Measurements from ENCODE around the gene CNTN2.

CNTN2 gene

DNA sequence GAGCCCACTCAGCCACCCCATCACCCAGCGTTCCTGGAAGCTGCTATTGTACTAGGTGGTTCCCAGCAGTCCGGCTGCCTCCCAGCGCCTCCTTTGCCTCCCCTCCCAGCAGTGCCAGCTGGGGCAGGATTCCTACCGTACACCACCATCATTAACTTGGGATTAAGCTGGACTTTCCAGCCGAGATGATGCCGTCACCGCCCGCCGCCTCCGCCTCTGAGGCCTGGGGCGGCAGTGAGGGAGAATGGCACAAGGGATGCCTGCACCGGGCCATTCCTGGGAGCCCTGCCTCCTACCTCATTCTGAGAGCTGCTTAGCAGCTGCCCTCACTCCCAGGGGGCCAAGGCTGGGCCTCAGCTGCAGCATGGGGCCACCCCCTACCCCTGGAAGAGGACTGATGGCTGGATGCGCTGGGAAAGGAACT, 13.2 kb downstream of the CNTN2 start:
- Histone ChIP-seq H3K9me3 (ENCODE audit: control insufficient read depth, insufficient read depth, low read length) (no peaks in the 10 kb centered on the region), H3K36me3 (ENCODE audit: insufficient read depth, low read length) (no peaks in the 10 kb centered on the region; the same call in 1 of the 2 replicates), H3K9ac (ENCODE audit: low read depth, low read length) (no peak overlapping the region), H3K4me1 (ENCODE audit: insufficient read depth, low read length) (peaks cover under 1% of the 10 kb centered on the region; the same call in 1 of the 2 replicates)

DNA sequence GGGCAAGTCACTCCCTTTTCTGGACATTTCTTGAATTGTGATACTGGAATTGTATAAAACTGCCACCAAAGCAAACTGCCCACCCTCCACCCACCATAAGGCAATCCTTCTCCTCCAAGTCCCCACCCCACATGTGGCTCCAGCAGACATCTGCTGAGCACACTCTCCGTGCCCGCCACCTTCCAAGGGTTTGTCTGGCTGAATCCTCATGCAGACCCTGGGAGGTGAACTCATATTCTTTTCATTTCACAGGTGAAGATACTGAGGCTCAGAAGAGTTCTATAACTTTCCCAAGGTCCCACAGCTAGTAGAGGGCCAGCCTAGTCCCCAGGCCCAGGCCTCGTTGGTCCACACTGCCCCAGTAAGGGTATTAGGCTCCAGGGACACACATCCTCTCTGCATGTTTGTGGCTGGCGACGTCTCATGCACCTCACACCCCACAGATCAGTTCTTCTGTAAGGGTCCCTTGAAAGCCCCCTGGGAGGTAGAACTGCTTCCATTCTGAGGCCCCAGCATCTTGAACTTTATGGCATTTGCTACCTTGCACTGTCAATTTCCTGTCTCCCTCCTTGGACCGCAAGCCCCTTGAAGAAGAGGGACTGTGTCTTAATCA, 14.1 kb downstream of the CNTN2 start:
- Histone ChIP-seq H3K9me3 (ENCODE audit: control insufficient read depth, insufficient read depth, low read length) (no peaks in the 10 kb centered on the region), H3K9ac (ENCODE audit: low read depth, low read length) (no peak overlapping the region), H3K36me3 (ENCODE audit: insufficient read depth, low read length) (no peaks in the 10 kb centered on the region; the same call in 1 of the 2 replicates), H3K4me1 (ENCODE audit: insufficient read depth, low read length) (peaks cover 3% of the 10 kb centered on the region; the same call in 1 of the 2 replicates)

DNA sequence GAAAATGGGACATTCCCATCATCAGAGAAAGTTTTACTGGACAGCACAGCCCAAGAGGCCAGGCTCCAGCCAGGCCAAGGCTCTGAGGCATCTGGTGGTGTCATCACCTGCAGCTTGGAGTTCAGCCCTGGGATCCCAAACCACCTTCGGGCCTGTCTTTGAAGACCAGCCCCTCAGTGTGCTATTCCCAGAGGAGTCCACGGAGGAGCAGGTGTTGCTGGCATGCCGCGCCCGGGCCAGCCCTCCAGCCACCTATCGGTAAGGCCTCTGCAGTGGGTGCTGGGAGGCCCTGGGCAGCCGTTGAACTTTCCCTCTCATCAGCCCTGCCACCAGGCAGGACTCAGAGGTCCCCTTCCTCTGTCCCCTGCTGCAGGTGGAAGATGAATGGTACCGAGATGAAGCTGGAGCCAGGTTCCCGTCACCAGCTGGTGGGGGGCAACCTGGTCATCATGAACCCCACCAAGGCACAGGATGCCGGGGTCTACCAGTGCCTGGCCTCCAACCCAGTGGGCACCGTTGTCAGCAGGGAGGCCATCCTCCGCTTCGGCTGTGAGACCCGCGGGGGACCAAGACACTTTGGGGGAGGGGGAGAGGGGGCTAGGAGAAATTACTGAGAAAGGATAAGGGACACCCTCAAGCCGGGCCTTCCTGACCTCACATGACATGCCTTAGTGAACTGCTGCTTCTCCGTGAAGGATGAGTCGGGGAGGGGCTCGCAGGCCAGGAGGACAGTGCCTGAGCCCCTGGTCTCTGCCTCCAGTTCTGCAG, 15.0 kb downstream of the CNTN2 start:
- Histone ChIP-seq H3K4me1 (ENCODE audit: insufficient read depth, low read length) (peaks cover 3% of the 10 kb centered on the region; the same call in 1 of the 2 replicates), H3K9me3 (ENCODE audit: control insufficient read depth, insufficient read depth, low read length) (no peaks in the 10 kb centered on the region), H3K9ac (ENCODE audit: low read depth, low read length) (no peak overlapping the region), H3K36me3 (ENCODE audit: insufficient read depth, low read length) (no peaks in the 10 kb centered on the region; the same call in 1 of the 2 replicates)

DNA sequence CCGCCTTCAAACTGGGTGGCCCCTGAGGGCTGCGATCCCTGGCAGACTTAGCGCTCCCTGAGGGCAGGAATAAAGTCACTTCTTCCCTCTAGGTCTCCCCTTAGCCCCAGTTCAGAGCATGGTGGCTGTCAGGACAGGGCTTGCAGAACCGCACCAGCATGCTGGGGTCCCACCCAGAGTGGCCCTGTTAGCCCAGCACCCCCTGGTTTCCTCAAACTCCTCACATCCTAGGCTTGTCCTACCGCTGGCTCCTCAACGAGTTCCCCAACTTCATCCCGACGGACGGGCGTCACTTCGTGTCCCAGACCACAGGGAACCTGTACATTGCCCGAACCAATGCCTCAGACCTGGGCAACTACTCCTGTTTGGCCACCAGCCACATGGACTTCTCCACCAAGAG, 15.8 kb downstream of the CNTN2 start:
- Histone ChIP-seq H3K9me3 (ENCODE audit: control insufficient read depth, insufficient read depth, low read length) (no peaks in the 10 kb centered on the region), H3K4me1 (ENCODE audit: insufficient read depth, low read length) (peaks cover 3% of the 10 kb centered on the region; the same call in 1 of the 2 replicates), H3K9ac (ENCODE audit: low read depth, low read length) (no peak overlapping the region), H3K36me3 (ENCODE audit: insufficient read depth, low read length) (no peaks in the 10 kb centered on the region; the same call in 1 of the 2 replicates)

DNA sequence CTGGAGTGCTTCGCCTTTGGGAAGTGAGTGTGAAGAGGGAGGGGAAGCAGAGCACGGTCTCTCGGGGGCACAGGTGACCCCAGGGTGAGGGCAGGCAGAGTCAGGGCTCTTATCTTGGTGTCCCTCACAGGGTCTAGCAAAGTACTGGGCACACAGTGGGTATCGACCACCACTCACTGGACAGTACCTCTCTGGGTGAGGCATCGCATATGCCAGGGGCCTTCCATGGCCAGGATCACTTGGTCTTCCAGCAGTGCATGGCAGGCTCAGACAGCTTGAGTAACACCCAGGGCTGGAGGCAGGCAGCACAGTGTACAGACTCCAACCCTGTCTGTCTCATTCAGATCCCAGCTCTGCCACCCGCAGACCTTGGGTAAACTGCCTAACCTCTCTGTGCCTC, 16.6 kb downstream of the CNTN2 start:
- Histone ChIP-seq H3K4me1 (ENCODE audit: insufficient read depth, low read length) (peaks cover 3% of the 10 kb centered on the region; the same call in 1 of the 2 replicates), H3K9ac (ENCODE audit: low read depth, low read length) (no peak overlapping the region), H3K9me3 (ENCODE audit: control insufficient read depth, insufficient read depth, low read length) (no peaks in the 10 kb centered on the region), H3K36me3 (ENCODE audit: insufficient read depth, low read length) (no peaks in the 10 kb centered on the region; the same call in 1 of the 2 replicates)

DNA sequence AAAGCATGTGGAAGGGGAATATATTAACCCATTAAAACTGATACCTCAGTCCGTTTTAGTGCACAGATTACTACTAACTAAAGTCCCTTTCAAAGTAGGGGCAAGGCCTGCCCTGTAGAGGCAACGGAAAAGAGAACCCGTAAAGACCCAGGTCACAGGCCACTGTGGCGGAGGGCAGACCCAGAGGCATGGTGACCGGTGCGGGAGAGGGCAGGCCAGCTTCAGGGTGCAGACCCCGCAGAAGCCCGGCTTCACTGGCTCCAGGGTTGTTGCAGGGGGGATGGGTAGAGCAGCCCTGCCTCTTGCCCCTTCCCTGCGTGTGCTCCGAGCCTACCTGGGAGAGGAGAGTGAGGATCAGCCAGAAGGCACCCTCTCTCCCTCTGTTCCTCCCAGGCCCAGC, 17.7 kb downstream of the CNTN2 start:
- no peaks in the 10 kb centered on the region; the same call in 1 of the 2 replicates for H3K36me3 ChIP-seq (ENCODE audit: insufficient read depth, low read length)
- no peak overlapping the region for H3K9ac ChIP-seq (ENCODE audit: low read depth, low read length)
- no peaks in the 10 kb centered on the region for H3K9me3 ChIP-seq (ENCODE audit: control insufficient read depth, insufficient read depth, low read length)
- peaks cover 3% of the 10 kb centered on the region; the same call in 1 of the 2 replicates for H3K4me1 ChIP-seq (ENCODE audit: insufficient read depth, low read length)

DNA sequence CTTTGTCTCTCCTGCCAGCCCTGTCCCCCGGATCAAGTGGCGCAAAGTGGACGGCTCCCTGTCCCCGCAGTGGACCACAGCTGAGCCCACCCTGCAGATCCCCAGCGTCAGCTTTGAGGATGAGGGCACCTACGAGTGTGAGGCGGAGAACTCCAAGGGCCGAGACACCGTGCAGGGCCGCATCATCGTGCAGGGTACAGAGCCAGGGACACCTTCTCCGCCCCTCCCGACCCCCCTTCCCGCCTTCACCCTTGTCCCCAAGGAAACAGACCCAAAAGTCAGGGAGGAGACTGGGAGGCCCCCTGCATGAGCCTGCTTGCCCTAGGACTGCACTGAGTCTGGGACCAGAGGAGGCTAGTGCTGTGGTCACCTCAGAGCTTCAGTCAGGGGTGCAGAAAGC, 18.2 kb downstream of the CNTN2 start:
- H3K9ac ChIP-seq (ENCODE audit: low read depth, low read length): no peak overlapping the region
- peaks cover 3% of the 10 kb centered on the region; the same call in 1 of the 2 replicates for H3K4me1 ChIP-seq (ENCODE audit: insufficient read depth, low read length)
- no peaks in the 10 kb centered on the region; the same call in 1 of the 2 replicates for H3K36me3 ChIP-seq (ENCODE audit: insufficient read depth, low read length)
- H3K9me3 ChIP-seq (ENCODE audit: control insufficient read depth, insufficient read depth, low read length): no peaks in the 10 kb centered on the region

DNA sequence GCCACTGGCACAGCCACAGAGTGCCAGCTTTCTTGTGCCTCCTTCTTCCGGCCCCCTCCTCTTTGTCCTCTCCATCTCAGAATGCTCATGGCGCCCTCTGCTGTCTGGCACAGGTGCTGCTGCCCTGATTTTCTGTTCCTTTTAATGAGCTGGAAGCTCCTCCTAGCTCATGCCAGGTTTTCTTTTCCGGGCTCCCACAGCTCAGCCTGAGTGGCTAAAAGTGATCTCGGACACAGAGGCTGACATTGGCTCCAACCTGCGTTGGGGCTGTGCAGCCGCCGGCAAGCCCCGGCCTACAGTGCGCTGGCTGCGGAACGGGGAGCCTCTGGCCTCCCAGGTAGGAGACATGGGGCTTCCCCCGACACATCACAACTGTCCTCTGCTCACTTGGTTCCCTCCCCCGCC, 18.7 kb downstream of the CNTN2 start:
- Histone ChIP-seq H3K4me1 (ENCODE audit: insufficient read depth, low read length) (peaks cover 3% of the 10 kb centered on the region; the same call in 1 of the 2 replicates), H3K9me3 (ENCODE audit: control insufficient read depth, insufficient read depth, low read length) (no peaks in the 10 kb centered on the region), H3K36me3 (ENCODE audit: insufficient read depth, low read length) (no peaks in the 10 kb centered on the region; the same call in 1 of the 2 replicates), H3K9ac (ENCODE audit: low read depth, low read length) (no peak overlapping the region)

DNA sequence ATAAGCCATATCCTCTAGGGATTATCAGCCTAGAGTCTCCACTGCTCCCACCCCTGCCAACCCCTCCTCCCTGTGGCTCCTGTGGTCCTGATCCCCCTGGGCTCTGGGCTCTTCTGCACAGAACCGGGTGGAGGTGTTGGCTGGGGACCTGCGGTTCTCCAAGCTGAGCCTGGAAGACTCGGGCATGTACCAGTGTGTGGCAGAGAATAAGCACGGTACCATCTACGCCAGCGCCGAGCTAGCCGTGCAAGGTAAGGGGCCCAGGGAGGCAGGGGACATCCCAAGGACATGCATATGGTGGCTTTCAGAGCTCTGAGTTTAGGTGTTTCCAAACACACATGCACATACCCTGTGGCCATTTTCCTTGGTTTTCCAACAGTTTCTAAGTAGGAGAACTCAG, 19.3 kb downstream of the CNTN2 start:
- Histone ChIP-seq H3K4me1 (ENCODE audit: insufficient read depth, low read length) (peaks cover 3% of the 10 kb centered on the region; the same call in 1 of the 2 replicates), H3K36me3 (ENCODE audit: insufficient read depth, low read length) (no peaks in the 10 kb centered on the region), H3K9me3 (ENCODE audit: control insufficient read depth, insufficient read depth, low read length) (no peaks in the 10 kb centered on the region), H3K9ac (ENCODE audit: low read depth, low read length) (no peak overlapping the region)

DNA sequence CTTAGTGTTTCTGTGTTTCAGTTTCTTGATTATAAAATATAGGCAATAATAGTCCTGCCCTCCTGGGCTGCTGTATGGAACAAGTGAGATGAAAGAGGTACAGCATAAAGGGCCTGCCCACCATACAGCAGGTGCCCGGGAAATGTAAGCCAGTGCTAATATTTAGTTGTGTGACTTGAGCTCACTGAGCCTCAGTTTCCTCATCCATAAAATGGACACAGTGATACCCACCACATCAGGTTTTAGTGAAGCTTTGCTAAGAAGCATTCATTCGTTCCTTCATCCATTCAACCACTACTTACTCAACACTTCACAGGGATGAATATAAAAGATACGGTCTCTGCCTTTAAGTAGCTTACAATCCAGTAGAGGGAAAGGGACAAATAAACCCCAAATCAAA, 19.9 kb downstream of the CNTN2 start:
- H3K36me3 ChIP-seq (ENCODE audit: insufficient read depth, low read length): no peaks in the 10 kb centered on the region
- no peak overlapping the region for H3K9ac ChIP-seq (ENCODE audit: low read depth, low read length)
- H3K9me3 ChIP-seq (ENCODE audit: control insufficient read depth, insufficient read depth, low read length): no peaks in the 10 kb centered on the region
- H3K4me1 ChIP-seq (ENCODE audit: insufficient read depth, low read length): peaks cover 3% of the 10 kb centered on the region; the same call in 1 of the 2 replicates

DNA sequence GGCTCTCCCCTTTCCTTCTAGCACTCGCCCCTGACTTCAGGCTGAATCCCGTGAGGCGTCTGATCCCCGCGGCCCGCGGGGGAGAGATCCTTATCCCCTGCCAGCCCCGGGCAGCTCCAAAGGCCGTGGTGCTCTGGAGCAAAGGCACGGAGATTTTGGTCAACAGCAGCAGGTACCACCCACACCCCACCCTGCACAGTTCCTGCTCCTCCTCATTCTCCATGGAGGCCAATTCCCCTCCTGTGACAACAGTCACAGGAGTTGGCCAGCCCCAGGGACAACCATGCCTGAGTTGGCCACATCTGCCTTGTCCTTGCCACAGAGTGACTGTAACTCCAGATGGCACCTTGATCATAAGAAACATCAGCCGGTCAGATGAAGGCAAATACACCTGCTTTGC, 21.3 kb downstream of the CNTN2 start:
- Histone ChIP-seq H3K36me3 (ENCODE audit: insufficient read depth, low read length) (no peaks in the 10 kb centered on the region), H3K9me3 (ENCODE audit: control insufficient read depth, insufficient read depth, low read length) (no peaks in the 10 kb centered on the region), H3K9ac (ENCODE audit: low read depth, low read length) (no peak overlapping the region), H3K4me1 (ENCODE audit: insufficient read depth, low read length) (peaks cover 3% of the 10 kb centered on the region; the same call in 1 of the 2 replicates)

DNA sequence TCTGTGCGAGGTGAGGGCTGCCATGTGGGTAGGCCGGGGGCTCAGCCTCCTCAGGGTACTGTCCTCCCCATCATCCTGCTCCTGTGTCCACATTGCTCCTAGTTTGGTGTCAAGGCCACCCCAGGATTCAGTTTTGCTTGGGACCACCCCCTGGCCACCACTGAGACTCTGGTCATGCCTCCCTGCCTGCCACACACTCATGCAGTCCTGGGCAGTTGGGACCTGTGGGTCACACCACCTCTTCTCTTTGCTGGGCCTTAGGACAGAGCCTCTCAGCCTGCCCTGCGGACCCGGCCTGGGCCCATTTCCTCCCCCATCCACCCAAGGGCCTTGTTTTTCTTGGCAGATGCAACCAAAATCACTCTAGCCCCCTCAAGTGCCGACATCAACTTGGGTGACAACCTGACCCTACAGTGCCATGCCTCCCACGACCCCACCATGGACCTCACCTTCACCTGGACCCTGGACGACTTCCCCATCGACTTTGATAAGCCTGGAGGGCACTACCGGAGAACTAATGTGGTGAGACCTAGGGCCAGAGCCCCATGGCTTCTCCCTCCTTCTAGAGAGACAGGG, 21.8 kb downstream of the CNTN2 start:
- Histone ChIP-seq H3K4me1 (ENCODE audit: insufficient read depth, low read length) (peaks cover 3% of the 10 kb centered on the region; the same call in 1 of the 2 replicates), H3K9ac (ENCODE audit: low read depth, low read length) (no peak overlapping the region), H3K9me3 (ENCODE audit: control insufficient read depth, insufficient read depth, low read length) (no peaks in the 10 kb centered on the region), H3K36me3 (ENCODE audit: insufficient read depth, low read length) (no peaks in the 10 kb centered on the region)

DNA sequence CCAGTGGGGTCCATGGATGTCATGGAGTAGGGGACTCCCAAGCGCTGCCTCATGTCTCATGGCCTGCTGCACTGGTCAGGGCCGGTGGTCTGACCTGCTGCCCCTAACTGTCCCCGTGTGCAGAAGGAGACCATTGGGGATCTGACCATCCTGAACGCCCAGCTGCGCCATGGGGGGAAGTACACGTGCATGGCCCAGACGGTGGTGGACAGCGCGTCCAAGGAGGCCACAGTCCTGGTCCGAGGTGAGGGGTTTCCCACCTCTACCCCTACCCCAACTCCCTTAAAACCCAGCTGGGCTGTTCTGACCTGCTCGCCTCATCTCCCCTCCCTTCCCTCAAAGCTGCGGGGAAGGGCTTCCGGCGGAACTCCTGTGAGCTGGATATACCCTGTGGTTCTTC, 22.7 kb downstream of the CNTN2 start:
- Histone ChIP-seq H3K36me3 (ENCODE audit: insufficient read depth, low read length) (no peaks in the 10 kb centered on the region), H3K9ac (ENCODE audit: low read depth, low read length) (no peak overlapping the region), H3K9me3 (ENCODE audit: control insufficient read depth, insufficient read depth, low read length) (no peaks in the 10 kb centered on the region), H3K4me1 (ENCODE audit: insufficient read depth, low read length) (peaks cover 3% of the 10 kb centered on the region; the same call in 1 of the 2 replicates)

DNA sequence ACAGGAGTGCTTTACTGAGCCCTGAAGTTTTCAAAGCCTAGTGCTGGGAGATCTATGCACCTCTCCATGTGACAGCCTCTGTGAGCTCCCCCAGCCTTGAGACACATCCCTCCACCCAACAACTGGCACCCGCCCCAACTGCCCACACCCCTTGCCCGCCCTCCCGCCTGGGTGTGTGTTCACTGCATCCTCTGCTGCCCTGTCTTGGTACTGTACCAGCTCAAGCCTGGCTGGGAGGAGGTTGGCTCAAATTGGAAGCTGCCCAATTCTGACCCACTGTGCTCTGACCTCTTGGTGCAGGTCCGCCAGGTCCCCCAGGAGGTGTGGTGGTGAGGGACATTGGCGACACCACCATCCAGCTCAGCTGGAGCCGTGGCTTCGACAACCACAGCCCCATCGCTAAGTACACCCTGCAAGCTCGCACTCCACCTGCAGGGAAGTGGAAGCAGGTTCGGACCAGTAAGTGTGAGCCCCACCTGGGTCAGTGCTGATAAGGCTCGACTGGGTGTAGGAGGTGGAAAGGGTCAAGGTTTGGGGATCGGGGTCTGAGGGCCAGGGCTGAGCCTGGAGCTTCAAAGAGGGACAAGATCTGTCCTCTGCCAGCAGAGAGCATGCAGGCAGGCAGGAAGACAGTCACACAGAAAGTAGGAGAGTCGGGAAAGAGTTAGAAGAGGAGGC, 23.3 kb downstream of the CNTN2 start:
- peaks cover 2% of the 10 kb centered on the region; the same call in 1 of the 2 replicates for H3K4me1 ChIP-seq (ENCODE audit: insufficient read depth, low read length)
- no peak overlapping the region for H3K9ac ChIP-seq (ENCODE audit: low read depth, low read length)
- H3K9me3 ChIP-seq (ENCODE audit: control insufficient read depth, insufficient read depth, low read length): no peaks in the 10 kb centered on the region
- no peaks in the 10 kb centered on the region for H3K36me3 ChIP-seq (ENCODE audit: insufficient read depth, low read length)

Data from ES-I3 (cell line).